ENCODE measurements around the gene TUBB4A. TPM values are rescaled to one million over a fixed set of nuclear protein-coding genes. Genes with fewer than 3 reads are reported as not detected.
A peak's percentile ranks its signal among the peaks of the same experiment; 100 is the strongest.

Gene TUBB4A
- total and polyA plus RNA-seq, 7 donors: 0.44 to 6.4 (median 2.7) TPM

DNA sequence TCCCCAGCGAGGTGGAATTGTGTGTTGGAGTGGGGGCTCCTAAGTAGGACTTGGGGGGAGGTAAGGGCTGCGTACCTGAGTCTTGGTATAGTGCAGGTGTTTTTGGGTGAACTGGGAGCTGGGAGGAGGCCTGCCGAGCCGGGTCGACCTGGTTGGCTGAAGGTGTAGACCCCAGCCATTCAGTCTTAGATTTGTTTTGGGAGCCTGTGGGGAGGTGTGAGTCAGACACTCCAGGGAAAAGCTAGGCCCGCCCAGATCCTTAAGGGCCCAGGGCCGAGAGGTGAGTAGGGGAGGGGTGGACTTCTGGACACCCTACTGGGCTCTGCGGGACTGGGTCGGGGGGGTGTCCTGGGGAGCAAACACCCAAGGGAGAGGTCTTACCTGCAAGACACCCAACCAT, 37.1 kb downstream of the TUBB4A start:
- DNase-seq (no peak), ATAC-seq (no peak)
- H3K27ac ChIP-seq: no peak overlapping the region
- H3K36me3 ChIP-seq (ENCODE audit: insufficient read depth in 1 of 2, low read depth in 1 of 2): no peaks in the 10 kb centered on the region
- intact Hi-C loops (cut with DNase I): no loop called here
- no peaks in the 10 kb centered on the region for H3K9me3 ChIP-seq
- no peak overlapping the region for H3K4me3 ChIP-seq
- peaks cover 0 to 35% (median 13%) of the 10 kb centered on the region in 3 donors for H3K27me3 ChIP-seq (ENCODE audit: insufficient read depth in 3 of 3, low read length in 2 of 3)
- 38 to 44% (median 42%) methylated on average over 9 of the region's 9 CpGs for WGBS, 3 donors
- TF ChIP-seq, protein P1, sequence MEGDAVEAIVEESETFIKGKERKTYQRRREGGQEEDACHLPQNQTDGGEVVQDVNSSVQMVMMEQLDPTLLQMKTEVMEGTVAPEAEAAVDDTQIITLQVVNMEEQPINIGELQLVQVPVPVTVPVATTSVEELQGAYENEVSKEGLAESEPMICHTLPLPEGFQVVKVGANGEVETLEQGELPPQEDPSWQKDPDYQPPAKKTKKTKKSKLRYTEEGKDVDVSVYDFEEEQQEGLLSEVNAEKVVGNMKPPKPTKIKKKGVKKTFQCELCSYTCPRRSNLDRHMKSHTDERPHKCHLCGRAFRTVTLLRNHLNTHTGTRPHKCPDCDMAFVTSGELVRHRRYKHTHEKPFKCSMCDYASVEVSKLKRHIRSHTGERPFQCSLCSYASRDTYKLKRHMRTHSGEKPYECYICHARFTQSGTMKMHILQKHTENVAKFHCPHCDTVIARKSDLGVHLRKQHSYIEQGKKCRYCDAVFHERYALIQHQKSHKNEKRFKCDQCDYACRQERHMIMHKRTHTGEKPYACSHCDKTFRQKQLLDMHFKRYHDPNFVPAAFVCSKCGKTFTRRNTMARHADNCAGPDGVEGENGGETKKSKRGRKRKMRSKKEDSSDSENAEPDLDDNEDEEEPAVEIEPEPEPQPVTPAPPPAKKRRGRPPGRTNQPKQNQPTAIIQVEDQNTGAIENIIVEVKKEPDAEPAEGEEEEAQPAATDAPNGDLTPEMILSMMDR (IDR thresholded peaks at IDR 0.05): no peak
- no peaks in the 10 kb centered on the region for H3K4me1 ChIP-seq

DNA sequence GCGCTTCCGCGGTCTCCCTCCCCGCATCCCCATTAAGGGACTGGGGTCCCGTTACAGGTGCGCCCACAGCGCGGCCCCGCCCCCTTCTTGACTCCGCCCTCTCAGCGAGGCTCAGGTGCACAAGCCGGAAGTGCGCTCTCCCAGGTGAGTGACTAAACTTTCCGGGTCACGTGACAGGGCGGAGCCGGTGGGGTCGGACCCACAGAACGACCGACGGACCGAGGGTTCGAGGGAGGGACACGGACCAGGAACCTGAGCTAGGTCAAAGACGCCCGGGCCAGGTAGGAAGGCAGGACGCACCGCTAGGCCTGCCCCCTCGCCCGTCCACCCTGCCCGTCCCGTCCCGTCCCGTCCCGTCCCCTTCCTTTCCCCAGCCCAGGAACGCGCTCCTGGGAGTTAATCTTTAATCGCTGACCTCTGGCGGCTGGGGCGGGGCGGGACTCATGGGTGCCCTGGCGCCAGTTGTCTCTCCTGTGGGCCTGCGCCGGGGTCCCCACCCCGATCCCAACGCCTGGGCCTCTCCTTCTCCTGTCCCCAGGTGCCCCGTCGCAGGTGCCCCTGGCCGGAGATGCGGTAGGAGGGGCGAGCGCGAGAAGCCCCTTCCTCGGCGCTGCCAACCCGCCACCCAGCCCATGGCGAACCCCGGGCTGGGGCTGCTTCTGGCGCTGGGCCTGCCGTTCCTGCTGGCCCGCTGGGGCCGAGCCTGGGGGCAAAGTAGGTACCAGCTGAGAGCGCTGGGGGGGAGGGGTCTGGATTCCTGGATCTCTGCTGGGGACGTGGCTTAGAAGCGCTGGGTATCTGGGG, 37.8 kb downstream of the TUBB4A start, which contains the start of gene CRB3:
Gene CRB3, plus strand, starts transcription at position 202 of the 804 bp plus-strand sequence. Its CDS starts 431 bp downstream, at position 633.
- Histone ChIP-seq H3K4me1 (no peaks in the 10 kb centered on the region), H3K36me3 (ENCODE audit: insufficient read depth in 1 of 2, low read depth in 1 of 2) (no peaks in the 10 kb centered on the region)
- ATAC-seq: no peak

DNA sequence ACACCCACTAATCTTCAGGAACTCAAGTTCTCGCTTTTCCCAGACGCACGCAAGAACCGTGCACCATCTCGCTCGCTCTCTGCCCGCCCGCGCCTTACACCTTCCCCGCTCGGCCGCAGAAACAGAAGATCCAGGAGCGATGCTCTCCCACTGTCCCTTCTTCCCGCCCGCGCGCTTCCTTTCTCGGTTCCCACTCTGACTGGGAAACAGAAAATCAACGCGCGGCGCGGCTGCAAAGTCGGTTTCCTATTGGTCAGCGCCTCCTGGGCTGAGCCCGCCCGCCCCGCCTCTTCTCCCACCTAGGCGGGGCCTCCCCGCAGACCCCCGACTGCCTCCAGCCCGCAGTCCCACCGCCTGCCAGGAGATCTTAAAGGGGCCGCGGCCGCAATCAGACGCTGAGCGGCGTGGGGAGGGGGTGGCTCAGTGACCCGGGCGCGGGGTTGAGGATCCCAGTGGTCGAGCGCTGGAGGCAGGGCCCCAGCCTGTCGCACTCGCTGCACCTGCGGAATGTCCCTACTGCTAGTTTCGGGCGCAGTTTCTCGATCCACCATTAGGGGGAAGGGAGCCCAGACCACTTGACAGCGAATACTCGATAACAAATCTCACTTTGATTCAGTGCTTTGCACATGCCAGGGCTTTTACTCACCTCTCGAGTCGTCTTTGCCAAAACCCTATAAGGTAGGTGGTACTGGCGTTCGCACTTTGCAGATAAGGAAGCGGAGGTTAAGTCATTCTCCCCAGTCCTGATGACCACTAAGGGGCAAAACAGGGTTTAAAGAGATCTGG, 41.8 kb downstream of the TUBB4A start:
- Histone ChIP-seq H3K4me3 (peak overlapping the region; percentile 86), H3K9me3 (no peaks in the 10 kb centered on the region), H3K4me1 (peaks cover 9% of the 10 kb centered on the region), H3K36me3 (ENCODE audit: insufficient read depth in 1 of 2, low read depth in 1 of 2) (peaks cover 0 to 16% of the 10 kb centered on the region in 2 donors), H3K27ac (peak overlapping the region; percentile 72), H3K27me3 (ENCODE audit: insufficient read depth in 3 of 3, low read length in 2 of 3) (peaks cover 0 to 27% (median 9%) of the 10 kb centered on the region in 3 donors)
- DNase-seq (peak; percentile 99), ATAC-seq (peak; percentile 96 to 97 (median 96))
- 0 to 1% (median 0%) methylated on average over 57 of the region's 57 CpGs for WGBS, 3 donors
- TF ChIP-seq, protein P1 (IDR thresholded peaks at IDR 0.05): peak; percentile 50
- intact Hi-C loops (cut with DNase I): no loop called here

More for the DNA sequence above, 37.8 kb downstream of the TUBB4A start, which contains the start of gene CRB3:
- TF ChIP-seq, protein P1 (IDR thresholded peaks at IDR 0.05): no peak
- H3K9me3 ChIP-seq: no peaks in the 10 kb centered on the region
- peak in 1 of 2 donors; percentile 22 for DNase-seq
- 3 to 5% (median 3%) methylated on average over 50 to 65 of the region's 65 CpGs for WGBS, 3 donors
- no peak within 1 kb of the TSS for H3K4me3 ChIP-seq
- H3K27ac ChIP-seq: no peak within 1 kb of the TSS
- H3K27me3 ChIP-seq (ENCODE audit: insufficient read depth in 3 of 3, low read length in 2 of 3): peaks cover 0 to 35% (median 13%) of the 10 kb centered on the region in 3 donors
- intact Hi-C loops (cut with DNase I): no loop called here

DNA sequence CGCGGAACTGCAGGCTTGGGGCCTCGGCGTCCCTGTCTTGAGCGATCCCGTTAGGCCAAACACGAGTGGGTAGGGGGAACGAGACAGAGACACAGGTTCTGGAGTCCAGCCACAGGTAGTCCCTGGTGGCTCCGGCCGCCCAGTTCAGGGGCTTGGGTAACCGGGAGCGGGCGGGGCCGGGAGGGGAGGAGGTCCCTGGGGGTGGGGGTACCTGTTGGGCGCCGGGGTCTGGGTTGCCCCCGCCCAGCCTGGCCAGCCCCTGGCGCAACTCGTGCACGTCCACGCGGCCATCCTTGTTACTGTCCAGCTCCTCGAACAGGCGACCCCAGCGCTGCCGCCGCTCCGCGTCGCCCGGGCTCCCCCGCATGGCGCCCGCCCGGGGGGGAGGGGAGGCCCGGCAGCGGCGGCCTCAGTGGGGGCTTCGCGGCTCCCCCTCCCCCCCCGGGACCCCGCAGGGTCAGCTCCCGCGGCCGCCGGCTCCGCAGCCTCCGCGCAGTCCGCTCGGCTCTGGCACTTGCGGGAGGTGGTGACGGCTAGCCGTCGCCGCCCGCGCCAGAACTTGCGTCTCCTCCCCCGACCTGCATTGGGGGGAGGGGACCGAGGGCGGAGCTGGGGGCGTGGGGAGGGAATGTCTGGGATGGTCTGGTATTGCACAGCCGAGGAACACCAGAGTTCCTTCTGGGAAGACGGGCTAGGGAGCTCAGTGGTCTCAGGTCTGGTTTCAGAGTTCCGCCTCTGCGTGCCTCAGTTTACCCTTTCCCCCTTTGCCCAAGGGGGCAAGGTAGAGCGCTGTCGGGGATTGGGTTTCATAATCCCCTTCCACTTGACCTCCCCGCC, 42.6 kb downstream of the TUBB4A start, which contains the start of gene SLC25A23:
Gene SLC25A23, minus strand, starts transcription at position 531 of the 837 bp plus-strand sequence. Its CDS starts 164 bp downstream, at position 367.
- H3K9me3 ChIP-seq: no peaks in the 10 kb centered on the region
- ATAC-seq: peak; percentile 60 to 79 (median 71)
- H3K36me3 ChIP-seq (ENCODE audit: insufficient read depth in 1 of 2, low read depth in 1 of 2): peaks cover 0 to 24% of the 10 kb centered on the region in 2 donors
- DNase-seq: peak; percentile 68 to 78
- H3K4me3 ChIP-seq: peak within 1 kb of the TSS; percentile 86
- peaks cover 0 to 19% (median 7%) of the 10 kb centered on the region in 3 donors for H3K27me3 ChIP-seq (ENCODE audit: insufficient read depth in 3 of 3, low read length in 2 of 3)
- intact Hi-C loops (cut with DNase I): no loop called here
- peak within 1 kb of the TSS; percentile 72 for H3K27ac ChIP-seq
- TF ChIP-seq, protein P1 (IDR thresholded peaks at IDR 0.05): no peak
- H3K4me1 ChIP-seq: peaks cover 9% of the 10 kb centered on the region
- 2% methylated on average over 32 to 66 of the region's 70 CpGs for WGBS, 3 donors

Data from psoas muscle (tissue), 8 donors.